ENCODE results near the gene CCND1. TPM values are rescaled to one million over a fixed set of nuclear protein-coding genes. Genes with fewer than 3 reads are reported as not detected.

Gene CCND1
- total RNA-seq, 1 donor from 2014 or later, result 0.20 TPM

GRCh38 chr11:69651834-69652620, 11.1 kb downstream of the CCND1 start:
- intact Hi-C loops (cut with micrococcal nuclease), result no loop called here

GRCh38 chr11:69652999-69653398, 12.0 kb downstream of the CCND1 start:
- intact Hi-C loops (cut with micrococcal nuclease), result no loop called here

- intact Hi-C loops (cut with micrococcal nuclease), result no loop called here
Measured at GRCh38 chr11:69653406-69653960, 12.5 kb downstream of the CCND1 start.

- intact Hi-C loops (cut with micrococcal nuclease), result no loop called here
Measured at GRCh38 chr11:69654001-69654659, 13.2 kb downstream of the CCND1 start.

- intact Hi-C loops (cut with micrococcal nuclease), result no loop called here
Measured at GRCh38 chr11:69654660-69655478, 13.9 kb downstream of the CCND1 start.

- intact Hi-C loops (cut with micrococcal nuclease), result no loop called here
Measured at GRCh38 chr11:69655479-69656428, 14.8 kb downstream of the CCND1 start.

- intact Hi-C loops (cut with micrococcal nuclease), result no loop called here
Measured at GRCh38 chr11:69656536-69657455, 15.8 kb downstream of the CCND1 start.

GRCh38 chr11:69657456-69657910, 16.5 kb downstream of the CCND1 start:
- intact Hi-C loops (cut with micrococcal nuclease), result no loop called here

GRCh38 chr11:69657911-69658625, 17.1 kb downstream of the CCND1 start:
- intact Hi-C loops (cut with micrococcal nuclease), result no loop called here

GRCh38 chr11:69658626-69659450, 17.9 kb downstream of the CCND1 start:
- intact Hi-C loops (cut with micrococcal nuclease), result no loop called here

- intact Hi-C loops (cut with micrococcal nuclease), result no loop called here
Measured at GRCh38 chr11:69659591-69659990, 18.6 kb downstream of the CCND1 start.

- intact Hi-C loops (cut with micrococcal nuclease), result no loop called here
Measured at GRCh38 chr11:69660001-69660500, 19.1 kb downstream of the CCND1 start.

- intact Hi-C loops (cut with micrococcal nuclease), result no loop called here
Measured at GRCh38 chr11:69661413-69661715, 20.4 kb downstream of the CCND1 start.

- intact Hi-C loops (cut with micrococcal nuclease), result no loop called here
Measured at GRCh38 chr11:69662021-69662698, 21.2 kb downstream of the CCND1 start.

GRCh38 chr11:69662806-69663205, 21.9 kb downstream of the CCND1 start:
- intact Hi-C loops (cut with micrococcal nuclease), result no loop called here

GRCh38 chr11:69663326-69663725, 22.4 kb downstream of the CCND1 start:
- intact Hi-C loops (cut with micrococcal nuclease), result no loop called here

- intact Hi-C loops (cut with micrococcal nuclease), result no loop called here
Measured at GRCh38 chr11:69664103-69664775, 23.3 kb downstream of the CCND1 start.

Measured in T-helper 1 cell treated with Interleukin-12 subunit alpha and Interleukin-12 subunit beta and Interleukin-4 antibody, amounts not matched to agents 30 ng/mL and 1 ng/mL, for 36 hours (primary cell).